NB4 (cell line): ENCODE results near the gene ACADS.

ENCODE experiments used
- CTCF ChIP-seq: IDR thresholded peaks from one replicate; pipeline ENCODE4 v1.5.1; 2012; ENCODE audit warnings: low read depth, low read length
- MAX ChIP-seq: IDR thresholded peaks from 2 replicates; pipeline ENCODE4 v1.6.1; 2011; ENCODE audit warnings: low read depth, low read length
- MYC ChIP-seq: IDR thresholded peaks from 2 replicates; pipeline ENCODE4 v1.6.1; 2011; ENCODE audit warnings: low read depth, low read length

- TF ChIP-seq CTCF (no peak), MYC (no peak), MAX (no peak)
These were observed 4.4 kb upstream of the ACADS start for GRCh38 chr12:120720987-120721801.
